HuH-7.5 (cell line): ENCODE measurements around the gene DOC2B.

Source experiments
- DNase-seq: peaks from one replicate; pipeline ENCODE4 v3.0.0; 2011; ENCODE audit warnings: low spot score

The DOC2B gene

GRCh38 chr17:162689-163088, 18.8 kb downstream of the DOC2B start:
- DNase-seq = no peak

- DNase-seq = no peak
Measured at GRCh38 chr17:161481-161880, 20.0 kb downstream of the DOC2B start.

- no peak for DNase-seq
Measured at GRCh38 chr17:160336-160735, 21.1 kb downstream of the DOC2B start.

GRCh38 chr17:159609-160008, 21.8 kb downstream of the DOC2B start:
- DNase-seq = no peak

GRCh38 chr17:158379-158778, 23.1 kb downstream of the DOC2B start:
- no peak for DNase-seq

GRCh38 chr17:157901-158300, 23.5 kb downstream of the DOC2B start:
- DNase-seq = no peak

- no peak for DNase-seq
Measured at GRCh38 chr17:156946-157345, 24.5 kb downstream of the DOC2B start.

- DNase-seq = no peak
Measured at GRCh38 chr17:156094-156621, 25.3 kb downstream of the DOC2B start.

GRCh38 chr17:155576-155975, 25.9 kb downstream of the DOC2B start:
- DNase-seq = no peak

GRCh38 chr17:153851-154250, 27.6 kb downstream of the DOC2B start:
- DNase-seq = no peak

GRCh38 chr17:152860-153420, 28.5 kb downstream of the DOC2B start:
- no peak for DNase-seq

GRCh38 chr17:151886-152859, 29.3 kb downstream of the DOC2B start:
- no peak for DNase-seq

- DNase-seq = no peak
Measured at GRCh38 chr17:151004-151403, 30.4 kb downstream of the DOC2B start.

GRCh38 chr17:149897-150584, 31.4 kb downstream of the DOC2B start:
- DNase-seq = no peak

GRCh38 chr17:149231-149630, 32.2 kb downstream of the DOC2B start:
- DNase-seq = no peak

GRCh38 chr17:148757-149156, 32.7 kb downstream of the DOC2B start:
- no peak for DNase-seq

- DNase-seq = no peak
Measured at GRCh38 chr17:147796-148740, 33.4 kb downstream of the DOC2B start.

GRCh38 chr17:146983-147761, 34.3 kb downstream of the DOC2B start:
- DNase-seq = no peak

- DNase-seq = no peak
Measured at GRCh38 chr17:146546-146945, 34.9 kb downstream of the DOC2B start.

- DNase-seq = no peak
Measured at GRCh38 chr17:145671-146541, 35.5 kb downstream of the DOC2B start.
